ENCODE measurements around the gene POFUT1.
"Not testable (repeated sequence)": the region's sequence is repeated elsewhere in the genome, so short reads cannot be mapped to it uniquely, and the experiment has no call there.

The POFUT1 gene

DNA sequence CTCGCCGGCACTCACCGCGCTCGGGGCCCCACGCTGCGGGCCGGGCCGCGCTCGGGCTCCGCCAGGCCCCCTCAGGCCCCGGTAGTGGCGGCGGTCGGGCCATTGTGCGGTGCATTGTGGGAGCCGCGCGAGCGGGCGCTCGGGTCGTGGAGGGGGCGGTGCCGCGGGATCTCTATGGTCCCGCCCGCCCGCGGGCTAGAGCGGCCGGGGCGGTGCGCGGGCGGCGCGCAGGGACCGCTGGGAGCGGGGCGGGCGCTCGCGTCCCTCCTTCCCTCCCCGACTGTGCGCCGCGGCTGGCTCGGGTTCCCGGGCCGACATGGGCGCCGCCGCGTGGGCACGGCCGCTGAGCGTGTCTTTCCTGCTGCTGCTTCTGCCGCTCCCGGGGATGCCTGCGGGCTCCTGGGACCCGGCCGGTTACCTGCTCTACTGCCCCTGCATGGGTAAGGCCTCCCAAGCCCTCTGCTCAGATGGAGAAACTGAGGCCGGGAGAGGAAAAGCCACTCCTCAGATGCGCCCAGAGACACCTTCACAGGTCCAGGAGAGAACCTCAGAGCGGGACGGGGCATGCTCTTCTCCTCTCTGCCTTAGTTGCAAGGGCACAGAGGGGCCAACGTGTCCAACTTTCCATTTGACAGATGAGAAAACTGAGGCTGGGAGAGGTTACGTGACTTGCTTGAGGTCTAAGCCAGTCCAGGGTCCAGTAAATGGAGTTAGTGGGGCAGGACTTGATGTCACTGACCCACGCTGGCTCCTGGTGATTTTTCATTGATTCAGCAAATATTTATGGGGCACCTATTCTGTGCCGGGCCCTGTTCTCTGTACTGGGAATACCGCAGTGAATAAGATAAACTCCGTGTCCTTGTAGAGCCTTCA is at the start of gene POFUT1, which contains the start of gene PLAGL2:
TSS of gene POFUT1 (plus strand) at position 255 of the 873 bp plus-strand sequence. CDS start at position 317, 62 bp downstream.
TSS of gene PLAGL2 (minus strand) at position 118 of the 873 bp plus-strand sequence. CDS start 5,565 bp downstream, outside the sequence.
- peak; percentile 87 for DNase-seq (ENCODE audit: low read depth)

DNA sequence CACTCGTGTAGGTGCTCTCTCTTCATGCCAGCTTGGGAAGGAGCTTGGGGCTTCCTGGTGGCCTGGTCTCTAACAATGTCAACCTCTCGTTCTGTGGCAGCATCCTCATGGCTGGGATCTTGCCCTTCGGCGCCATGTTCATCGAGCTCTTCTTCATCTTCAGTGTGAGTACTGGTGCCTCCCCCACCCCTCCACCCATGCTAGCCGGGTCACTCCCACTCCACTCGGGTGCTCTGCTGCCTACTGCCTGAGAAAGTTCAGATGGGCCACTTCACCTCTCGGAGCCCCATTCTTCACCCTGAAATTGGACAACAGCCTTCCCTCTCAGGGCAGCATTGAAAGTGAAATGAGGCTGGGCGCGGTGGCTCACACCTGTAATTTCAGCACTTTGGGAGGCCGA is 49.3 kb upstream of the POFUT1 start:
- DNase-seq (ENCODE audit: low read depth), result no peak

DNA sequence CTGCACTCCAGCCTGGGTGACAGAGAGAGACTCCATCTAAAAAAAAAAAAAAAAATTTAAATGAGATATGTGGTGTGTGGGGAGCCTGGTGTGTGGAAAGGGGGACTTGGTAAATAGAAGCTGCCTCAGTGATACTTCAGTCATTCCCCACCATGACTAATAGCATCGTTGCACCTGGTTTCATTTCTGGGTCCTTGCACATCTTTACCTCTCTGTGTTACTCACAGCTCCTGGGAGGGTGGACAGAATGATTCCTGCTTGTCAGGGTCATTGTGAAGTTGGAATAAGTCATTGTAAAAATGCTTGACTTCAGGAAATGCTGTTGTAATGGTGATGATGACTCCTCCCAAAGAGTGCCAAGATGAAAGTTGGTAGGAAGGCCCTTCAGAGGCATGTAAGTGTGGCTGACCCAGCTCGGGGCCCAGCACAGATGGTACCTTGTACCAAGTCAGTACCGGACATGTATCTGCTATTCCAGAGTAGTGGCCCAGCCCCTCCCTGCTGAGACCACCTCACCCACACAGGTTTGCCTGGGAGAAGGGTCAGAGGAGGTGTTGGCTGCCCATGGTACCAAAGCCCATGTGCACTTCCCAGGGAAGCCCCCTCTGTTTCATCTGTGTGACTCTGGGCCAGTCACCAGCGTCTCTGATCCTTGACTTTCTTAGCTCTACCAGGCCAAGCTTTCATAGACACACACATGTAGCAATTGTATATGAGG is 48.6 kb upstream of the POFUT1 start:
- DNase-seq (ENCODE audit: low read depth), result no peak

DNA sequence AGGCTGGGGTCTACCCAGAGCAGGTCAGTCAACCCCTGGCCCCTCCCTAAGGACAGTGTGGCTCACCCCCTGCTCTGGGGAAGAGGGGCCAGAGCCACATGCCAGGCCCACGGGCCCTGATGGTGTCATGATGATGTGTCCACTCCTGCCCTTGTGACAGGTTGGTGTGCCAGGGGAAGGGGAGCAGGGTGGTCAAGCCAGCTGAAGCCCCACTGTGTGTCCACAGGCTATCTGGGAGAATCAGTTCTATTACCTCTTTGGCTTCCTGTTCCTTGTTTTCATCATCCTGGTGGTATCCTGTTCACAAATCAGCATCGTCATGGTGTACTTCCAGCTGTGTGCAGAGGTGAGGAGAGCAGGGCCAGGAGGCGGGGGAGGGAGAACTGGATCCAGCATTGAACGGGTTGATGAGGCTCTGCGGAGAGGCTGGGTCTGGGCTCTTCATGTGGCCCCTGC is 47.9 kb upstream of the POFUT1 start:
- DNase-seq (ENCODE audit: low read depth), result no peak

DNA sequence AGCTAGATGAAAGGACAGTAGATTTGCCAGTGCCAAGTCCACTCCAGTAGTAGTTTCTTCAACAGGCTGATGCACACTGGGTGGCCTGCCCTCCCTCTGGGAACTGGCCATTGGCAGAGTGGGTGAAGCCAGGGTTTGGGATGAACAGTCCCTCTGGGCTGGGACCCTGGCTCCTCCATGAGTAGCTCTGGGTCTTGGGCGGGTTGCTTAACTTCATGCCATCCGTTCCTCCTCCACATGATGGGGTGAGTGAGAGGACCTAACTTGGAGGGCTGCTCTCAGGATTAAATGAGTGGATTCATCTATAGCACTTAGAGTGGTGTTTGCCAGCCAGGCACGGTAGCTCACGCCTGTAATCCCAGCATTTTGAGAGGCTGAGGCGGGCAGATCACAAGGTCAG is 47.3 kb upstream of the POFUT1 start:
- DNase-seq (ENCODE audit: low read depth), result no peak

DNA sequence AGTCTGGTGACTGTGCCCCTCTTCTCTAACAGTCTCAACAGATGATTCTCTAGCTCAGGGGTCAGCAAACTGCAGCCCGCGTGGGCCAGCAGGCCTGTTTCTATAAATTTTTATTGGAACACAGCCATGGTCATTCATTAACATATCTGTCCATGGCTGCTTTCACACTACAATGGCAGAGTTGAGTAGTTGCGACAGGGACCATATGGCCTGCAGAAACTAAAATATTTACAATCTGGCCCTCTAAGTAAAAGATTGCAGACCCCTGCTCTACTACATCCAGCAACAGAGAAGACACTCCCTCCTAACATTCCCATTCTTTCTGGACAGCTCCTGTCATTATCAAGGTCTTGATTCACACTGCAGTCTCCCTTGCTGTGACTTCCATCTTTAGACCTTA is 45.3 kb upstream of the POFUT1 start:
- no peak for DNase-seq (ENCODE audit: low read depth)

DNA sequence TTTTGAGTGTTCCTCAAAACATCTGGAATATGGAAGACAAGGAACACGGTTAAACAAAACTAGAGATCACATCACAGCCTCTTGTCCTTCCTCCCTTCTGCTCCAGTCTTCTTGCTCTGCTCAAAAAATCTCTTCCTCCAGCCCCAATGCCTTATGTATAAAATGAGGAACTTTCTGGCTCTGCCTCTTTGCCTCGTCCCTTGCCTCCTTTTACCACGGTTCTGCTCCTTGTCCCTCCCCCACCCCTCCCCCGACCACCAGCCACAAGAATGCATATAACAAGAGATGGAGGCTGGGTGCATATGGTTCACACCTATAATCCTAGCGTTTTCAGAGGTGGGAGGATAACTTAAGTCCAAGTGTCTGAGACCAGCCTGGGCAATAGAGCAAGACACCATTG is 43.7 kb upstream of the POFUT1 start:
- no peak for DNase-seq (ENCODE audit: low read depth)

DNA sequence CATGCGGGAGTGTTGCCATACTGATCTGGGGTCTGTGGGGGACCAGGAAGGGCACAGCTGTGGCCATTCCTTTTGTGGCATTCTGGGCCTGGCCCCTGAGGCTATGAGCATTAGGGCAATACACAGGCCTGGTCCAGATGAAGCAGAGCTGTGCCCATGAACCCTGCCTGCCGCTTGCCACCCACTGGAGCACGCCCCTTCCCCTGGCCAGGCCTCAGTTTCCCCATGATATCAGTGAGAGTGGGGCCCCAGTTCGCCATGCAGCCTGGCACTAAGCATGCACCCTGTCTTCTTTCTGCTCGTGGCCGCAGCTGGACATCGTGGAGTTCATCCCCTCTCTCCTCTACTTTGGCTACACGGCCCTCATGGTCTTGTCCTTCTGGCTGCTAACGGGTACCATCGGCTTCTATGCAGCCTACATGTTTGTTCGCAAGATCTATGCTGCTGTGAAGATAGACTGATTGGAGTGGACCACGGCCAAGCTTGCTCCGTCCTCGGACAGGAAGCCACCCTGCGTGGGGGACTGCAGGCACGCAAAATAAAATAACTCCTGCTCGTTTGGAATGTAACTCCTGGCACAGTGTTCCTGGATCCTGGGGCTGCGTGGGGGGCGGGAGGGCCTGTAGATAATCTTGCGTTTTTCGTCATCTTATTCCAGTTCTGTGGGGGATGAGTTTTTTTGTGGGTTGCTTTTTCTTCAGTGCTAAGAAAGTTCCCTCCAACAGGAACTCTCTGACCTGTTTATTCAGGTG is 42.5 kb upstream of the POFUT1 start:
- DNase-seq (ENCODE audit: low read depth), result no peak

DNA sequence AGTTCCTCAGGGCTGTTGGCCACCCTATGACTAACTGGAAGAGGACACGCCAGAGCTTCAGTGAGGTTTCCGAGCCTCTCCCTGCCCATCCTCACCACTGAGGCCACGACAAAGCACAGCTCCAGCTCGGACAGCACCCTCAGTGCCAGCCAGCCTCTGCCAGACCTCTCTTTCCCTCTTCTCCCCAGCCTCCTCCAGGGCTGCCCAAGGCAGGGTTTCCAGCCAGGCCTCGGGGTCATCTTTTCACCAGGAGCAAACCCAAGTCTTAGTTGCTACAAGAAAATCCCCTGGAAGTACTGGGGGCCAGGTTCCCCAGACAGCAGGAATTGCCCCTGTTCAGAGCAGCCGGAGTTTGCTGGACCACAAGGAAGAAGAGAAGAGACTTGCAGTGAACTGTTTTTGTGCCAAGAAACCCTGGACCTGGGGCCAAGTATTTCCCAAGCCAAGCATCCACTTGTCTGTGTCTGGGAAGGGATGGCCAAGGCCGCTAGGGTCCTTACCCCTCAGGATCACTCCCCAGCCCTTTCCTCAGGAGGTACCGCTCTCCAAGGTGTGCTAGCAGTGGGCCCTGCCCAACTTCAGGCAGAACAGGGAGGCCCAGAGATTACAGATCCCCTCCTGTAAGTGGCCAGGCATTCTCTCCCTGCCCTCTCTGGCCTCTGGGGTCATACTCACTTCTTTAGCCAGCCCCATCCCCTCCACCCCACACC is 41.7 kb upstream of the POFUT1 start:
- DNase-seq (ENCODE audit: low read depth), result no peak

DNA sequence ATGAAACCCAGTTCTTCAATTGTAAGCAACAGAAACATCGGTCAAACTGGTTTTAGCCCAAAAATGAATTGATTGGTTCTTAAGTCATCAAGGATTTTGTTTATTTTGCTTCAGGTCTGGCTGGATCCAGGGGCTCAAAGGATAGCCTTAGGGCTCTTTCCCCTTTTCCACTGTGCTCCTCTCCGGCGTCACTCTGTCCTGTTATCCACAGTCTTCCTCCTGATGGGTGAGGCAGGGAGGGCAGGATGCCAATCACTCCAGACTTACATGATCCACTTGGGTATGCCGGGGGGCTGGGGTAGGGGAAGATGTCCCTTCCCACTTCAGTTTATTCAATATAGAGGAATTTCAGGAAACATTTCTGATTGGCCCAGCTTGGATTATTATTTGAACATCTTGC is 40.1 kb upstream of the POFUT1 start:
- DNase-seq (ENCODE audit: low read depth), result no peak

DNA sequence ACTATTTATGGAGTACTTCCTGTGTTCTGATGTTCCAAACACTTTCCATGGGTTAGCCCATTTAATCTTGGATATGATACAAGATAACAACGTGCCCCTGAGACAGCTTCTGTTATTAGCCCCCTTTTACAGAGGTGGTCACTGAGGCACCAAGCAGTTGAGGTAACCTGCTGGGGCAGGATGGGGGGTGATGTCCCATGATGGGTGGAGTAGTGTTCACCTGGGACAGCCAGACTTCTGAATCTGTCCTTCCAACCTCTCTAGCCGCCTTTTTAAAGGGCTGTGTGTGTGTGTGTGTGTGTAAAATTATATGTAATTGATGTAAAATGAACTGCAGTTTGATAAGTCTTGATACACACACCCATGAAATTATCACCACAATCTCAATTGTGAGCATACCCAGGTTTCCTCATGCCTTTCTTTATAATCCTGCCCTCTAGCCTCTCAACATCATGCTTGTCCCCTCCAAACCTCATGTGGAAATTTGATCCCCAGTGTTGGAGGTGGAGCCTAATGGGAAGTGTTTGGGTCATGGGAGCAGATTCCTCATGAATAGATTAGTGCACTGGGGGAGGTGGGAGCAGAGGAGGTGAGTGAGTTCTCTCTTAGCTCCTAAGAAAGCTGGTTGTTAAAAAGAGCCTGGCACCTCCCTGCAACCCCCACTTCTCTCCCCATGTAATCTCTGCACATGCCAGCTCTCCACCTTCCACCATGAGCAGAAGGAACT is 39.3 kb upstream of the POFUT1 start:
- DNase-seq (ENCODE audit: low read depth), result no peak

DNA sequence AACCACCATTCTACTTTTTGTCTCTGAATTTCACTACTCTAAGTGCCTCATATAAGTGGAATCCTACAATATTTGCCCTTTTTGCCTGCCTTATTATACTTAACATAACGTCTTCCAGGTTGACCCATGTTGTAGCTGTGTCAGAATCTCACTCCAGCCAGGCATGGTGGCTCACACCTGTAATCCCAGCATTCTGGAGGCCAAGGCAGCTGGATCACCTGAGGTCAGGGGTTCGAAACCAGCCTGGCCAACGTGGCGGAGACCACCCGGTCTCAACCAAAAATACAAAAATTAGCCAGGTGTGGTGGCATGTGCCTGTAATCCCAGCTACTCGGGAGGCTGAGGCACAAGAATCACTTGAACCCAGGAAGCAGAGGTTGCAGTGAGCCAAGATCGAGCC is 30.0 kb upstream of the POFUT1 start:
- not testable (repeated sequence) for DNase-seq (ENCODE audit: low read depth)

DNA sequence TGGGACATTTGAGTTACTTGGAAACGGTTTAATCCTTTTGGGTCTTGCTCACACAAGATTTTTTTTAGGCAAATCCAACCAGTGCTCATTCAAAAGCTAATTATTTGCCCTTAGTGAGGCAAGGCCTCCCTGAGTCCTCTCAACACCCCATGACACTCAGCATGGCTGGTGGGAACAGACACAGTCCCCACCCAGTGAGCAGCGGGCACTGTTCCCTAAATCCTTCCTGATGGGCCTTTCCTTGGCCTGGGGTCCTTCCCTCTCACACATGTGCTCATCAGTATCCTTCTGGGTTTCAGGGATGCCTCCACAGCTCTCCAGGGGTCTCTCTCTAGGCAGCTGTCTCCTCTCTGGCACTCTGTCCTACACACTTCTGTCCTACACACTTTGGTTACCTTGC is 28.2 kb upstream of the POFUT1 start:
- no peak for DNase-seq (ENCODE audit: low read depth)

DNA sequence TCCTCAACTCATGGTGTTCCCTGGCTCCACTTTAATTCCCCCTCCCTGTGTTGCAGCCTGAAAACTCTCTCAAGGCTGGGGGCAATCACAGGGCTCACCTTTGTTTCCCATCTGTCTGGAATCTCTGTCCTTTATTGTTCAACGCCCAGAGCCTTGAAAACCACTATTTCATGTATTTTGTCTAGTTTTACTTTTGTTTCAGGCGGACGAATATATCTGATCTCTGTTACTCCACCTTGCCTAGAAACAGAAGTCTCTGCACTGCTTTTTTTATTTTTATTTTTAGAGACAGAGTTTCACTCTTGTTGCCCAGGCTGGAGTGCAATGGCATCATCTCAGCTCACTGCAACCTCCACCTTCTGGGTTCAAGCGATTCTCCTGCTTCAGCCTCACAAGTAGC is 27.7 kb upstream of the POFUT1 start:
- DNase-seq (ENCODE audit: low read depth), result no peak

DNA sequence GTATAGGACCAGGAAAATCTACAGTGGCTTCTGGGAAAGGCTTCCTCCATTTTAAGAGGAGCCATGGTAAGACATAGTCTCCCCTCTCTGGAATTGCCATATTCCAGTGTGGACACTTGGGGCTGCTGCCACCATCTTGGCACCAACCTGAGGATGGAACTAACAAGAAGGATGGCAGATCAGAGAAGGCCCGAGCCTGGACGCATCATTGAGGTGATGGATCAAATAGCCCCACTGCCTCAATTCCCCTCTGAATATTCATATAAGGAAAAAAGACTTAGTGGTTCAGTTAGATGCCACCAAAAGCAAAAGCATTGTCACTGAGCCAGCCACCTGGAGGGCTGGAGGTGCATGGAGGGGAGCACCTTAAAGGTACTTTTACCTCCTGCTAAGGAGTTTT is 26.1 kb upstream of the POFUT1 start:
- no peak for DNase-seq (ENCODE audit: low read depth)

DNA sequence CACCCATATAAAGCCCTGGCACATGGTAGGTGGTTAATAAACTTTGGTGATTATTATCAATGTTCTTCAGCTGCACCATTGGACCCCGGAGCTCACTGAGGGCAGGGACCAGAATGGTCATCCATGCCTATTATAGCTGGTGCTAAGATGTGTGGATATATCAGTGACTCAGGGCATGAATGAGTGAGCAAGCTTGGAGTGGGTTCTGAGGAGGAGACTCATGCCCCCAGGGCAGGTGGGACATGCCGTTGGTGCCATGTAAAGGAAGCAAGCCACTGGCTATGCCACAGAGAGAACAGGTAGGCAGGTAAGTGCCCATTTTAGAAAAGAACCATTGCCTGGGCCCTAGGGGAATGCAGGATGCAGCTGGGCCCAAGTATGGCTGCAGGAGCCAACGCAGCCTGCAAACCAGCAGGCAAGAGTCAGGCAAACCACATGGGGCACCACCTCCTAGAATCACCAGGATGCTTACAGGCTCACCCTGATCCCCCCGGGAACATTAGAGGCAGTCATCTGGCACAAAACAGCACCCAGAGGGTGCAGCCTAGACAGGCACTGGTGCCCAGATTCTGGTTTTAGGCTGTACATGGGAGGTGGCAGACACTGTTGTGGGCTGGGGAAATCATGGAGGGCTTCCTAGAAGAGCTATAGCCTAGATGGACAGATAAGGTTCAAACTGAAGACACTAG is 23.6 kb upstream of the POFUT1 start:
- no peak for DNase-seq (ENCODE audit: low read depth)

DNA sequence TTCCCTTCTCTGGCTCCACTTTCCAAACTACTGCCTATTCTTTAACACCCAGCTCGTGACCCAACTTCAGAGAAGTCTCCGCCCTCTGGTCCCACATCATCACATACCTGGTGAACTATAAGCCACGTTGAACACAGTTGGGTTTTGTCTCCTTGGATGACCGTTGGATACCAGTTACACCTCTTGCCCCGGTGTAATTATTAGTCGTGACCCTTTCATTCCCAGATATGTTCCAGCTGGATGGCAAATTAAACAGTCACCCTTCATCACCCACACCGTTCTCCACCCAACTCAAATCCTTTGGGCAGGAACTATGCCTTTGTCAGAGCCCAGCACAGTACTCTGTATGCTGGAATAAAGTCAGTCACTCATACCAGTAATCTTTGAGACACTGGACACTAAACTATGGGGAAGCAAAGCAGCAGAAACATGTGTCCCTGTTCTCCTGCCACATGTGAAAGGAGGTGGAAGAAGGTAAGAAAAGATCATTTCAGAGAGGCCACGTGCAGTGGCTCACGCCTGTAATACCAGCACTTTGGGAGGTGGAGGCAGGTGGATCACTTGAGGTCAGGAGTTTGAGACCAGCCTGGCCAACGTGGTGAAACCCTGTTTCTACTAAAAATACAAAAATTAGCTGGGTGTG is 22.6 kb upstream of the POFUT1 start:
- no peak for DNase-seq (ENCODE audit: low read depth)

DNA sequence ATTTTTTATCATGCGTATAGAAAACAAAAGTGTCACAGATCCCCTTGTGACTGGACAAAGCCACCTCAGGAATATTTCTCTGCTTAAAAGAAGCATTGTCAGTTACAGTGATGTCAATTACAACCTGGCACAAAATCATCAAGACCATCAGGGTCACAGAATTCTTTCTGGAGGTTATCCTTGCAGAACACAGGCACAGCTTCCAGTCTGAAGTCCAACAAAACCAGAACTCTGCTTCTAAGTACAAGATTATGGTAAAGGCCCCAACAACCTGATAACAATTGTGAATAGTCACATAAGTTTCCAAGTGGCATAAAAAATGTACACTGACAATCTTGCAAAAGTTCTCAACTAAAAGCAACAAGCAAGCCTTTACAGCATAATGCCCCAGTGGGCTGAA is 21.2 kb upstream of the POFUT1 start:
- DNase-seq (ENCODE audit: low read depth), result no peak

DNA sequence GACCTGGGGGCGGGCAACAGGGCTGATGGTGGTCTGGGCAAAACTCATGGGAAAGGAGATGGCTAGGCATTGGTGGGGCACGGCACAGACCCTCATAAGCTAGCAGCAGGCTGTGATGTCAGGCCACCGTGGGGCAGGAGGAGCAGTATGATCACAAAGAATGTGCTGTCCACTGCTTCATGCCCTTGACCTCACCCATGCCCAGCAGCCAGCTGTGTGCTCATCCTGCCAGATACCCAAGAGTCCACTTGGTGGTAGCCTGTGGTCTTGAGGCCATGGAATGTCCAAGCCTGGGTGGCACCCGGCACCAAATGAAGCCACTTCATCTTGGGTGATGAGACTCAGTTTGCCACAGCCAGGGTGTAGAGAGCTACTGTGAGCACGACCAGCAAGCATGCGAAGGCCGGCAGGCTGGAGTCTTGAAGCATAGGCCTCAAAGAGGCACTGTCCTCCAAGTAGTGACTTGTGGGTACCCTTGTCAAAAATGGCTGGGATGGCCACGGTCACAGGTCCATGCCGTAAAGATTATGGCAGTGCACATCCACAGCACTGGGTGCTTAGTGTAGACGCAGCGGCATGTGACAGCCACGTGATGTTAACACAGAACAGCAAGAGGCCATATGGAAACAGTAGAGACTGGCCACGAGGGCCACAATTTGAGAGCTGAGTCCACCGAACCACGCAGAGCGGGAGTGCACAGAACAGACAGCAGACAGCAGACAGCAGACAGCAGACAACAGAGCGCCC is 19.1 kb upstream of the POFUT1 start:
- DNase-seq (ENCODE audit: low read depth), result no peak

DNA sequence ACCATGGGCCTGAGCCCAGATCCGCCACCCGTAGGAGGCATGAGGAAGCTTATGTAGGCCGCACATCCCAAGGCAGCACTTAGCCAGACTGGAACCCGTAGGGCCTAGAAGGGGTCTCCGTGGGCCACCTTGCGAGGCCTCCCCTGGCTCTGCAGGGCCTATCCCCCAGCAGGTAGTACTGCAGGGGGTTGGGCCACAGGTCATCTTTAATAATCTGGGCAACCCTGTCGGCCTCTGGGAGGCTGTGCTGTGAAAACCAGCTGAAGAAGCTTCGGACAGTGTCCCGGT is 18.6 kb upstream of the POFUT1 start:
- no peak for DNase-seq (ENCODE audit: low read depth)
